Mesenchymal stem cell (in vitro differentiated cells and primary cell): ENCODE data around the gene SUCLG1.

Experiments used
- DNase-seq: peaks from one replicate; pipeline ENCODE4 v3.0.0-alpha.2; 2013
- H2AFZ ChIP-seq: one replicate; pipeline ENCODE4 v1.6.1; 2013; ENCODE audit warnings: low read depth, mild to moderate bottlenecking, control low read depth, inconsistent platforms, low read length, moderate library complexity
- H2AK5ac ChIP-seq: 2 replicates; pipeline ENCODE4 v1.6.1; 2013; ENCODE audit warnings: low read length, moderate library complexity, mild to moderate bottlenecking, inconsistent platforms; ENCODE audit not compliant: severe bottlenecking
- H2BK120ac ChIP-seq: one replicate; pipeline ENCODE4 v1.6.1; 2013; ENCODE audit warnings: low read depth, mild to moderate bottlenecking, inconsistent platforms, low read length, moderate library complexity
- H2BK12ac ChIP-seq, 2 experiments: one replicate each; pipeline ENCODE4 v1.6.1; 2013; ENCODE audit warnings: inconsistent platforms in 2 of 2, low read length in 2 of 2, mild to moderate bottlenecking in 2 of 2, moderate library complexity in 2 of 2, control low read depth in 1 of 2
- H2BK15ac ChIP-seq: one replicate; pipeline ENCODE4 v1.6.1; 2013; ENCODE audit warnings: mild to moderate bottlenecking, low read depth, inconsistent platforms; ENCODE audit not compliant: poor library complexity, severe bottlenecking
- H2BK5ac ChIP-seq: 2 replicates; pipeline ENCODE4 v1.6.1; 2013; ENCODE audit warnings: low read depth, mild to moderate bottlenecking, low read length, control low read depth, inconsistent platforms; ENCODE audit not compliant: poor library complexity, severe bottlenecking
- H3K14ac ChIP-seq, 2 experiments: one replicate each; pipeline ENCODE4 v1.6.1; 2013; ENCODE audit warnings: inconsistent platforms in 2 of 2, low read length in 2 of 2, control low read depth in 1 of 2, mild to moderate bottlenecking in 1 of 2, moderate library complexity in 1 of 2
- H3K18ac ChIP-seq, 2 experiments: one replicate each; pipeline ENCODE4 v1.6.1; 2013; ENCODE audit warnings: inconsistent platforms in 2 of 2, low read length in 2 of 2, control low read depth in 1 of 2, low read depth in 1 of 2, mild to moderate bottlenecking in 1 of 2
- H3K23ac ChIP-seq, 2 experiments: one replicate each; pipeline ENCODE4 v1.6.1; 2013; ENCODE audit warnings: inconsistent platforms in 2 of 2, low read length in 2 of 2, mild to moderate bottlenecking in 2 of 2, moderate library complexity in 2 of 2, control low read depth in 1 of 2
- H3K27ac ChIP-seq: 2 replicates; pipeline ENCODE4 v1.5.1; 2013; ENCODE audit warnings: mild to moderate bottlenecking, moderate library complexity, low read length, control low read depth, inconsistent platforms; ENCODE audit not compliant: poor library complexity, severe bottlenecking
- H3K27me3 ChIP-seq, 2 experiments: 2 replicates each; pipeline versions ENCODE4 v1.6.1 to v1.7.0; 2013; ENCODE audit warnings: low read length in 2 of 2, mild to moderate bottlenecking in 2 of 2, moderate library complexity in 2 of 2, control low read depth in 1 of 2, inconsistent platforms in 1 of 2; ENCODE audit not compliant: control insufficient read depth in 1 of 2, insufficient read depth in 1 of 2
- H3K36me3 ChIP-seq, 2 experiments: 2 replicates each; pipeline versions ENCODE4 v1.6.1 to v1.7.0; 2013; ENCODE audit warnings: low read length in 2 of 2, control low read depth in 1 of 2, inconsistent platforms in 1 of 2, low read depth in 1 of 2, mild to moderate bottlenecking in 1 of 2; ENCODE audit not compliant: insufficient read depth in 2 of 2, control insufficient read depth in 1 of 2
- H3K4ac ChIP-seq, 2 experiments: one replicate each; pipeline ENCODE4 v1.6.1; 2013; ENCODE audit warnings: inconsistent platforms in 2 of 2, low read length in 2 of 2, mild to moderate bottlenecking in 2 of 2, moderate library complexity in 2 of 2, control low read depth in 1 of 2, low read depth in 1 of 2
- H3K4me1 ChIP-seq: 2 replicates; pipeline ENCODE4 v1.6.1; 2013; ENCODE audit warnings: low read depth, low read length, control low read depth; ENCODE audit not compliant: control insufficient read depth, insufficient read depth
- H3K4me2 ChIP-seq: 2 replicates; pipeline ENCODE4 v1.6.1; 2013; ENCODE audit warnings: low read length, mild to moderate bottlenecking, inconsistent platforms; ENCODE audit not compliant: poor library complexity, severe bottlenecking
- H3K4me3 ChIP-seq, 2 experiments: 2 replicates each; pipeline versions ENCODE4 v1.5.1 to v1.7.0; 2013; ENCODE audit warnings: low read length in 2 of 2, mild to moderate bottlenecking in 2 of 2, control low read depth in 1 of 2, low read depth in 1 of 2; ENCODE audit not compliant: insufficient read depth in 1 of 2
- H3K79me1 ChIP-seq: replicated peaks from 2 replicates; pipeline ENCODE4 v1.6.1; 2013; ENCODE audit warnings: mild to moderate bottlenecking, control low read depth, low read length, inconsistent platforms; ENCODE audit not compliant: poor library complexity, severe bottlenecking
- H3K9ac ChIP-seq: 2 replicates; pipeline ENCODE4 v1.7.0; 2013; ENCODE audit warnings: mild to moderate bottlenecking, low read length, moderate library complexity
- H3K9me3 ChIP-seq: 2 replicates; pipeline ENCODE4 v1.7.0; 2013; ENCODE audit warnings: mild to moderate bottlenecking, low read length; ENCODE audit not compliant: control insufficient read depth
- H4K8ac ChIP-seq: one replicate; pipeline ENCODE4 v1.6.1; 2013; ENCODE audit warnings: inconsistent platforms, mild to moderate bottlenecking, low read length, moderate library complexity
- H4K91ac ChIP-seq: one replicate; pipeline ENCODE4 v1.6.1; 2013; ENCODE audit warnings: mild to moderate bottlenecking, low read length, inconsistent platforms
- WGBS: methylation state at CpG from one replicate; pipeline ENCODE4 v1.1.7; 2013; ENCODE audit warnings: mixed read lengths; 5-methylcytosine and 5-hydroxymethylcytosine counted together

The SUCLG1 gene

DNA sequence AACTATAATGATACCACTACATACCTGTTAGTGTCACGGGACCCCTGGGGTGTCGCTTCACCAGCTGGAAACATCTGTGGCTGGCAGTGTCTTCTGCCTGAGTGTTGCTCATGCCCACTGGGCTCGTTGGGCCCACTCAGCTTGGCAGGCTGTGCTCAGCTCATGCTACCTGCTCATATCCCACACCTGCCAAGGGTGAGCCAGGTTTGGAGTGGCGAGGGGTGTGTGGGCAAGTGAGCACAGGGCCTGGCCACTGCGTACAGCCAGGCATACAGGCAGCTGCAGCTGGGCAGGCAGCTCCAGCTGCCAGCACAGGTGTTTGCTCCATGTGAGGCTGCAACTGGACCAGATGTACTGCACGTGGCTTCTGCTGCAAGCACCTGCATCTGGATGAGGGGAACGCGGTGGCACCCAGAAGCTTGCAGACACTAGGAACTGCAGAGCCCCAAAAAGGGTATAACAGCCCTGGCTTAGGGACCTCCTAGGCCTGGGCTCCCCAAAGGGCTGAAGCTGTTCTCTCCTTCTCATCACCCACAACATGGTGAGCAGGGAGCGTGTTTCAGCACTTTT is 70.1 kb downstream of the SUCLG1 start:
- Histone ChIP-seq H3K4me1 (no peaks in the 10 kb centered on the region), H4K91ac (no peak overlapping the region), H3K79me1 (no peaks in the 10 kb centered on the region), H3K23ac (no peak overlapping the region), H2BK5ac (no peak overlapping the region), H3K36me3 (no peaks in the 10 kb centered on the region), H3K4me3 (no peak overlapping the region), H3K27me3 (peaks cover 0 to 13% of the 10 kb centered on the region in 2 experiments), H2AFZ (no peak overlapping the region), H2AK5ac (no peak overlapping the region), H2BK12ac (no peak overlapping the region), H3K9me3 (peaks cover 4% of the 10 kb centered on the region), H3K14ac (no peak overlapping the region), H2BK120ac (no peak overlapping the region), H3K27ac (no peak overlapping the region), H2BK15ac (no peak overlapping the region), H3K18ac (no peak overlapping the region), H3K9ac (no peak overlapping the region), H3K4ac (no peak overlapping the region), H3K4me2 (no peak overlapping the region), H4K8ac (no peak overlapping the region)
- no peak for DNase-seq
- WGBS: 79% methylated on average over 9 of the region's 9 CpGs

DNA sequence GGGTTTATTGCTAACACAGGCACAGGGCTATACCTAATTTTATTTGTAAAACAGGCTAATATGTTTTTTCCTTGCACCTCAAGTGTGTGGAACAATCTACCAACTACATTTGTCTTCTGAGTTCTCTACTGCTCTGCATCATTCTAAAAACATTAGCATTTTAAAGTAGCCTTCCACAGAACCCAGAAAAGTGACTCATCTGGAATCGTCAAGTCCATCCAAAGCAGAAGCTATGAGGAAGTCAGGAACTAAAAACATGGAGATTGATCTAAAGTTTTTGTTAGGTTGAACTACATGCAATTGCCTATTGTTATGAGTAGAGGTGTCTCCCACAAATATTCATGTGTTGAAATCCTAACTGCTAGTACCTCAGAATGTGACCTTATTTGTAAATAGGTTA is 70.9 kb downstream of the SUCLG1 start:
- Histone ChIP-seq H2AK5ac (no peak overlapping the region), H3K18ac (no peak overlapping the region), H2AFZ (no peak overlapping the region), H3K79me1 (no peaks in the 10 kb centered on the region), H3K27me3 (peaks cover 0 to 14% of the 10 kb centered on the region in 2 experiments), H3K23ac (no peak overlapping the region), H3K4me2 (no peak overlapping the region), H2BK12ac (no peak overlapping the region), H2BK15ac (no peak overlapping the region), H3K14ac (no peak overlapping the region), H3K4ac (no peak overlapping the region), H3K27ac (no peak overlapping the region), H3K36me3 (no peaks in the 10 kb centered on the region), H2BK5ac (no peak overlapping the region), H3K9me3 (peaks cover 4% of the 10 kb centered on the region), H4K8ac (no peak overlapping the region), H3K4me1 (no peaks in the 10 kb centered on the region), H2BK120ac (no peak overlapping the region), H3K9ac (no peak overlapping the region), H4K91ac (no peak overlapping the region), H3K4me3 (no peak overlapping the region)
- 67% methylated on average over 1 of the region's 1 CpG for WGBS
- DNase-seq: no peak

DNA sequence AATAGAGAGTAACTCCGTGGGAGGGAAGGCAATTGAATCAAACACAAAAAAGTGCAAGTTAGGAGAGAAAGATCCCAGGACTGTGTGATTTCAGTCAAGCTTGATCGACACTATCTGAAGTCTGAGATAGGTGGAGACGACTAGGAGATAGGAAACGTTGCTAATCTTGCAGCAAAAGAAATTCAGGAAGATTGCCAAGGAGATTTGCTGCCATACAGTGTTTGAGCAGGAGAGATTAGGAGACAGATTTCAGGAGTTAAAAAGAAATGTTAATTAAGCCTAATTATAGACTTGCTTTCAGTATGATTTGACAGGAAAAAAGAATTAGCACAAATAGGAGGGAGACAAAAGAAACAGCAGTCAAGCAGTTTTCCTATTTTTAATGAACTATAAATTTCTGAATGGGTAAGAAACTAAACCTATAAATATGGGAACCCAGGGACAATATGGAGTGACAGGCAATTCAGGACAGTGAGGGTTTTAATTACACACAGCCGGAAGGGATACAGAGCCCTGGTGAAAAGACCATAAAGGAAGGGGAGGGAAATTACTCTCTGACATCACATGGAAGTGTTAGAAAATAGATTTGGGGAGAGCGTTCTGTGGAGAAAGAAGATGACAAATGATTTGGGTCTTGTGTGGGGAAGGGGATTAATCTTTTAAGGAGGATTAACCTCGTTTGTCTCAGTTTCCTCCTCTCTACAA is 72.6 kb downstream of the SUCLG1 start:
- Histone ChIP-seq H2BK12ac (no peak overlapping the region), H3K79me1 (no peaks in the 10 kb centered on the region), H3K18ac (no peak overlapping the region), H3K9ac (no peak overlapping the region), H3K4me3 (no peak overlapping the region), H4K8ac (no peak overlapping the region), H3K4ac (no peak overlapping the region), H2AK5ac (no peak overlapping the region), H3K9me3 (peaks cover 4% of the 10 kb centered on the region), H3K27me3 (peaks cover 0 to 16% of the 10 kb centered on the region in 2 experiments), H3K4me2 (no peak overlapping the region), H3K36me3 (no peaks in the 10 kb centered on the region), H2AFZ (no peak overlapping the region), H4K91ac (no peak overlapping the region), H2BK15ac (no peak overlapping the region), H3K4me1 (no peaks in the 10 kb centered on the region), H2BK5ac (no peak overlapping the region), H3K14ac (no peak overlapping the region), H3K27ac (no peak overlapping the region), H3K23ac (no peak overlapping the region), H2BK120ac (no peak overlapping the region)
- WGBS: 27% methylated on average over 5 of the region's 7 CpGs
- DNase-seq: no peak

DNA sequence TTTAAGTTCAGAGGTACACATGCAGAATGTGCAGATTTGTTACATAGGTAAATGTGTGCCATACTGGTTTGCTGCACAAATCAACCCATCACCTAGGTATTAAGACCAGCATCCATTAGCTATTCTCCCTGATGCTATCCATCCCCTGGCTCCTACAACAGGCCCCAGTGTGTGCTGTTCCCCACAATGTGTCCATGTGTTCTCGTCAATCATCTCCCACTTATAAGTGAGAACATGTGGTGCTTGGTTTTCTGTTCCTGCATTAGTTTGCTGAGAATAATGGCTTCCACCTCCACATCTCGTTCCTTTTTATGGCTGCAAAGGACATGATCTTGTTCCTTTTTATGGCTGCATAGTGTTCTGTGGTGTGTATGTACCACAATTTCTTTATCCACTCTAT is 75.8 kb downstream of the SUCLG1 start:
- 60% methylated on average over 1 of the region's 2 CpGs for WGBS
- Histone ChIP-seq H2AK5ac (no peak overlapping the region), H2BK5ac (no peak overlapping the region), H3K79me1 (no peaks in the 10 kb centered on the region), H3K36me3 (no peaks in the 10 kb centered on the region), H3K4me2 (no peak overlapping the region), H3K4me1 (no peaks in the 10 kb centered on the region), H3K18ac (no peak overlapping the region), H3K4me3 (no peak overlapping the region), H2BK12ac (no peak overlapping the region), H3K27me3 (peaks cover 0 to 16% of the 10 kb centered on the region in 2 experiments), H3K27ac (no peak overlapping the region), H3K9me3 (peaks cover 4% of the 10 kb centered on the region), H4K8ac (no peak overlapping the region), H3K14ac (no peak overlapping the region), H3K23ac (no peak overlapping the region), H3K4ac (no peak overlapping the region), H4K91ac (no peak overlapping the region), H2AFZ (no peak overlapping the region), H2BK15ac (no peak overlapping the region), H2BK120ac (no peak overlapping the region), H3K9ac (no peak overlapping the region)
- no peak for DNase-seq
